IMR-90 (cell line): ENCODE results near the gene UGGT1. TPM values are rescaled to one million over a fixed set of nuclear protein-coding genes. Genes with fewer than 3 reads are reported as not detected.

Experiments
- ATAC-seq: fragments of 200-7000 bp; cut with Tn5 transposase; 2 replicates; pipeline ENCODE4 v1.9.1; 2020; ENCODE audit warnings: low read depth, mild to moderate bottlenecking, moderate library complexity
- BruUV-seq: library from RNA; stranded (reverse); fragments of 400-500 nt; replicated peaks from 2 replicates; lab custom pipeline; 2021; lab: Mats Ljungman, UMichigan
- CTCF ChIA-PET: fragments of 300-600 bp; formaldehyde crosslinking; extraction: SDS; loops from one replicate; lab custom pipeline; 2021; ENCODE audit warnings: antibody characterized with exemption; lab: Yijun Ruan, JAX
- POLR2A ChIA-PET: fragments of 300-600 bp; sonication (Branson Sonifier 250); formaldehyde crosslinking; loops from one replicate; lab custom pipeline; 2022; ENCODE audit warnings: antibody characterized with exemption; ENCODE audit not compliant: unreplicated experiment; lab: Charles Lee
- DNase-seq: peaks from one replicate; pipeline ENCODE4 v3.0.0; 2013
- H2AFZ ChIP-seq: replicated peaks from 2 replicates; pipeline ENCODE3; 2013; ENCODE audit warnings: low read length, mild to moderate bottlenecking; ENCODE audit not compliant: poor library complexity
- H2AK5ac ChIP-seq: 2 replicates; pipeline ENCODE4 v1.6.1; 2013; ENCODE audit warnings: low read depth, low read length, inconsistent platforms
- H2AK9ac ChIP-seq: replicated peaks from 2 replicates; pipeline ENCODE3; 2013; ENCODE audit warnings: mild to moderate bottlenecking, low read depth, low read length, moderate library complexity; ENCODE audit not compliant: poor library complexity
- H2BK120ac ChIP-seq: 2 replicates; pipeline ENCODE4 v1.6.1; 2013; ENCODE audit warnings: low read depth, low read length, inconsistent platforms
- H2BK15ac ChIP-seq: 3 replicates; pipeline ENCODE4 v1.6.1; 2013; ENCODE audit warnings: low read depth, low read length, inconsistent platforms
- H2BK20ac ChIP-seq: 2 replicates; pipeline ENCODE4 v1.6.1; 2013; ENCODE audit warnings: low read depth, mild to moderate bottlenecking, inconsistent platforms, low read length, moderate library complexity
- H2BK5ac ChIP-seq: 2 replicates; pipeline ENCODE4 v1.6.1; 2013; ENCODE audit warnings: mild to moderate bottlenecking, low read depth, low read length, inconsistent platforms; ENCODE audit not compliant: poor library complexity, severe bottlenecking
- H3K14ac ChIP-seq: replicated peaks from 2 replicates; pipeline ENCODE4 v1.6.1; 2013; ENCODE audit warnings: low read depth, low read length, inconsistent platforms
- H3K18ac ChIP-seq: 2 replicates; pipeline ENCODE4 v1.6.1; 2013; ENCODE audit warnings: low read depth, low read length, control low read depth
- H3K23ac ChIP-seq: 2 replicates; pipeline ENCODE4 v1.6.1; 2013; ENCODE audit warnings: low read depth, low read length, inconsistent platforms
- H3K27ac ChIP-seq: 2 replicates; pipeline ENCODE4 v1.5.1; 2013; ENCODE audit warnings: mild to moderate bottlenecking, control low read depth, low read length; ENCODE audit not compliant: insufficient read depth
- H3K27me3 ChIP-seq: 2 replicates; pipeline ENCODE4 v1.6.1; 2013; ENCODE audit warnings: low read length; ENCODE audit not compliant: control insufficient read depth, insufficient read depth
- H3K36me3 ChIP-seq: 2 replicates; pipeline ENCODE4 v1.6.1; 2013; ENCODE audit warnings: low read length, mixed read lengths; ENCODE audit not compliant: control insufficient read depth, insufficient read depth
- H3K4ac ChIP-seq: 2 replicates; pipeline ENCODE4 v1.6.1; 2013; ENCODE audit warnings: low read depth, low read length, inconsistent platforms
- H3K4me1 ChIP-seq: 2 replicates; pipeline ENCODE4 v1.6.1; 2013; ENCODE audit warnings: low read length, mixed read lengths; ENCODE audit not compliant: control insufficient read depth, insufficient read depth
- H3K4me2 ChIP-seq: 2 replicates; pipeline ENCODE4 v1.6.1; 2013; ENCODE audit warnings: low read depth, mild to moderate bottlenecking, control low read depth, low read length, moderate library complexity
- H3K4me3 ChIP-seq: 2 replicates; pipeline ENCODE4 v1.5.1; 2013; ENCODE audit warnings: low read depth, mild to moderate bottlenecking, control low read depth, low read length, moderate library complexity; ENCODE audit not compliant: insufficient read depth
- H3K56ac ChIP-seq: 2 replicates; pipeline ENCODE4 v1.6.1; 2013; ENCODE audit warnings: low read length, inconsistent platforms; ENCODE audit not compliant: insufficient read depth; ENCODE audit errors: extremely low read depth
- H3K79me1 ChIP-seq, 2 experiments: 2 replicates each; pipeline ENCODE4 v1.6.1; 2013; ENCODE audit warnings: low read length in 2 of 2, inconsistent platforms in 1 of 2, low read depth in 1 of 2
- H3K9ac ChIP-seq: 2 replicates; pipeline ENCODE4 v1.6.1; 2013; ENCODE audit warnings: low read depth, low read length, control low read depth
- H3K9me1 ChIP-seq: 2 replicates; pipeline ENCODE4 v1.6.1; 2013; ENCODE audit warnings: low read length, inconsistent platforms; ENCODE audit not compliant: insufficient read depth
- H3K9me3 ChIP-seq: 2 replicates; pipeline ENCODE4 v1.6.1; 2013; ENCODE audit warnings: low read length; ENCODE audit not compliant: control insufficient read depth, insufficient read depth
- H4K20me1 ChIP-seq: 2 replicates; pipeline ENCODE4 v1.6.1; 2013; ENCODE audit warnings: low read length, inconsistent platforms; ENCODE audit not compliant: insufficient read depth
- H4K5ac ChIP-seq: 2 replicates; pipeline ENCODE4 v1.6.1; 2013; ENCODE audit warnings: mild to moderate bottlenecking, low read depth, low read length, control low read depth
- H4K8ac ChIP-seq, 2 experiments: 2 replicates each; pipeline ENCODE4 v1.6.1; 2013; ENCODE audit warnings: low read depth in 2 of 2, low read length in 2 of 2, control low read depth in 1 of 2, inconsistent platforms in 1 of 2
- H4K91ac ChIP-seq: 2 replicates; pipeline ENCODE4 v1.6.1; 2013; ENCODE audit warnings: low read depth, low read length, inconsistent platforms; ENCODE audit not compliant: insufficient read depth
- CEBPB ChIP-seq: IDR thresholded peaks from 2 replicates; pipeline ENCODE4 v1.6.1; 2012; ENCODE audit warnings: low read depth, low read length, improper control_type of control experiment
- FOS ChIP-seq: fragments of 150-350 bp; IDR thresholded peaks from 2 replicates; pipeline ENCODE4 v1.6.1; 2016; ENCODE audit warnings: low read depth, low read length
- MAFK ChIP-seq: IDR thresholded peaks from 2 replicates; pipeline ENCODE4 v1.6.1; 2012; ENCODE audit warnings: low read depth, low read length, improper control_type of control experiment
- MAZ ChIP-seq: IDR thresholded peaks from 2 replicates; pipeline ENCODE4 v1.6.1; 2012; ENCODE audit warnings: low read depth, mild to moderate bottlenecking, low read length, improper control_type of control experiment, moderate library complexity, borderline replicate concordance
- MXI1 ChIP-seq: IDR thresholded peaks from 2 replicates; pipeline ENCODE4 v1.6.1; 2012; ENCODE audit warnings: low read depth, mild to moderate bottlenecking, low read length, moderate library complexity, borderline replicate concordance
- NFE2L2 ChIP-seq: fragments of 150-350 bp; IDR thresholded peaks from 2 replicates; pipeline ENCODE4 v1.6.1; 2016; ENCODE audit warnings: low read depth, mild to moderate bottlenecking, low read length
- POLR2A ChIP-seq: IDR thresholded peaks from 2 replicates; pipeline ENCODE4 v1.6.1; 2012; ENCODE audit warnings: mild to moderate bottlenecking, low read depth, low read length
- RAD21 ChIP-seq: IDR thresholded peaks from 2 replicates; pipeline ENCODE4 v1.6.1; 2012; ENCODE audit warnings: low read length, improper control_type of control experiment
- RCOR1 ChIP-seq: IDR thresholded peaks from 2 replicates; pipeline ENCODE4 v1.6.1; 2012; ENCODE audit warnings: mild to moderate bottlenecking, low read length, improper control_type of control experiment; ENCODE audit not compliant: insufficient replicate concordance
- RFX5 ChIP-seq: IDR thresholded peaks from 2 replicates; pipeline ENCODE4 v1.8.0; 2012; ENCODE audit warnings: low read depth, mild to moderate bottlenecking, low read length, moderate library complexity
- SMC3 ChIP-seq: fragments of 150-350 bp; IDR thresholded peaks from 2 replicates; pipeline ENCODE4 v1.6.1; 2016; ENCODE audit warnings: low read depth, mild to moderate bottlenecking, antibody characterized with exemption, low read length, moderate library complexity
- WGBS, 2 experiments: methylation state at CpG; one replicate each; pipeline versions ENCODE4 v1.1.5 to v1.1.7; 2013; ENCODE audit warnings: missing lambda C conversion rate in 2 of 2; ENCODE audit not compliant: insufficient read length in 1 of 2; ENCODE audit errors: extremely low coverage in 2 of 2; 5-methylcytosine and 5-hydroxymethylcytosine counted together
- dilution Hi-C: fragments of 300-500 bp; cut with HindIII; formaldehyde crosslinking; loops from one replicate; pipeline ENCODE4 v1.14.3; 2018; ENCODE audit warnings: low sequenced_read_pairs; ENCODE audit not compliant: unreplicated experiment
- in situ Hi-C: fragments of 300-500 bp; cut with MboI; formaldehyde crosslinking; loops from 3 replicates; pipeline ENCODE4 v1.14.3; 2019; ENCODE audit warnings: low sequenced_read_pairs, inconsistent platforms, mixed read lengths
- intact Hi-C: fragments of 100-400 bp; cut with micrococcal nuclease; formaldehyde crosslinking; loops from 2 replicates; pipeline ENCODE4 v1.10.0; 2022
- polyA plus RNA-seq, 3 experiments: library from polyadenylated mRNA; depleted of rRNA; stranded (reverse); fragments of >200 nt; gene quantifications; 2 replicates each; pipeline ENCODE4 v1.2.3, GENCODE V29; 2012; ENCODE audit warnings: low replicate concordance in 1 of 3
- total RNA-seq: library from RNA; depleted of rRNA; stranded (reverse); fragments of >200 nt; gene quantifications from 2 replicates; pipeline ENCODE4 v1.2.3, GENCODE V29; 2012
- TF ChIP-seq, protein P1 (sequence below): fragments of 150-350 bp; IDR thresholded peaks from 2 replicates; pipeline ENCODE4 v1.6.1; 2017; ENCODE audit warnings: mild to moderate bottlenecking, antibody characterized with exemption, low read length, low read depth
- TF ChIP-seq, protein P2 (sequence below): conservative IDR thresholded peaks from 2 replicates; pipeline ENCODE4 v1.5.1; 2012; ENCODE audit warnings: mild to moderate bottlenecking, low read depth, low read length, improper control_type of control experiment
- TF ChIP-seq, protein P3 (sequence below): fragments of 150-350 bp; IDR thresholded peaks from 2 replicates; pipeline ENCODE4 v1.6.1; 2016; ENCODE audit warnings: low read depth, mild to moderate bottlenecking, low read length, moderate library complexity, borderline replicate concordance

UGGT1 gene
- total and polyA plus RNA-seq, 2 of the 4 experiments (the other 2 are of a cell fraction) = 26.1 to 71.3 TPM

DNA sequence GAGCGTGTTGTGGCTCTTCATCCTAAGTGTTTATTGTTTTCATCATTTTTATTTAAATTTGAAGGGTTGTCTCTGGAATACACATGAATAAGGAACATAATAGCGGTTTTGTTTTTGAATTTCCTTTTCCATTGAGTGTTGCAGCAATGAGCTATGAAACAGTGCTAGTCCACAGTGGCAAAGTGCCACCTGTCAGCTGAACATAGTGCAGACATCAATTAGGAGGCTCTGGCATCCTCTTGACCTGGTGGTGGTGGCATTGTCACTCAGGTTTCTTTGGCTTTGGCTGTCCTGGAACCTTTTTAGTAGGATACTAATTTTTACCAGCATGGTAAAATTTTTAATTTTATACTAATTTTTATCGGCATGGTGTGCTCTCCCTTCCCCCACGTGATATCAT is 63.2 kb downstream of the UGGT1 start:
- POLR2A ChIA-PET = no interaction called here
- no peak overlapping the region for H3K23ac ChIP-seq

More for the DNA sequence above, 63.2 kb downstream of the UGGT1 start:
- 100% methylated on average over 1 of the region's 4 CpGs; no CpG with 5 or more reads in 1 of the 2 experiments for WGBS, 2 experiments
- Histone ChIP-seq H4K20me1 (no peaks in the 10 kb centered on the region), H3K9me3 (no peaks in the 10 kb centered on the region), H3K4ac (no peak overlapping the region), H3K4me2 (no peak overlapping the region), H2AFZ (no peak overlapping the region), H3K27me3 (no peaks in the 10 kb centered on the region), H2AK5ac (no peak overlapping the region), H3K9ac (no peak overlapping the region), H2BK5ac (no peak overlapping the region), H2AK9ac (no peak overlapping the region), H3K27ac (no peak overlapping the region), H3K56ac (no peak overlapping the region), H4K91ac (no peak overlapping the region), H2BK20ac (no peak overlapping the region), H3K9me1 (peaks cover 10% of the 10 kb centered on the region; the same call in 1 of the 2 replicates), H4K8ac (no peak overlapping the region), H3K4me3 (no peak overlapping the region), H2BK15ac (no peak overlapping the region), H2BK120ac (no peak overlapping the region), H3K79me1 (peaks cover 3 to 5% of the 10 kb centered on the region in 2 experiments; a peak in 1 of 4 replicates), H3K36me3 (peaks cover 13% of the 10 kb centered on the region), H4K5ac (no peak overlapping the region), H3K4me1 (0 out of 2 replicates have a peak, but pooled peaks cover 2% of the 10 kb centered on the region), H3K18ac (no peak overlapping the region), H3K14ac (no peak overlapping the region)
- no TSS peak for BruUV-seq
- CTCF ChIA-PET = interaction anchor here (0.6 kb wide), 1 partner anchor 388 kb away, joined by 4 read pairs; no protein-coding TSS in a partner anchor
- dilution Hi-C loops = no loop called here
- intact Hi-C loops = loop anchor here (5.0 kb wide), 1 partner anchor 42 kb away; no protein-coding TSS in a partner anchor
- ATAC-seq = no peak
- TF ChIP-seq FOS = no peak
- TF ChIP-seq RCOR1 = no peak
- TF ChIP-seq, protein P1, sequence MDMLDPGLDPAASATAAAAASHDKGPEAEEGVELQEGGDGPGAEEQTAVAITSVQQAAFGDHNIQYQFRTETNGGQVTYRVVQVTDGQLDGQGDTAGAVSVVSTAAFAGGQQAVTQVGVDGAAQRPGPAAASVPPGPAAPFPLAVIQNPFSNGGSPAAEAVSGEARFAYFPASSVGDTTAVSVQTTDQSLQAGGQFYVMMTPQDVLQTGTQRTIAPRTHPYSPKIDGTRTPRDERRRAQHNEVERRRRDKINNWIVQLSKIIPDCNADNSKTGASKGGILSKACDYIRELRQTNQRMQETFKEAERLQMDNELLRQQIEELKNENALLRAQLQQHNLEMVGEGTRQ = no peak
- TF ChIP-seq, protein P2, sequence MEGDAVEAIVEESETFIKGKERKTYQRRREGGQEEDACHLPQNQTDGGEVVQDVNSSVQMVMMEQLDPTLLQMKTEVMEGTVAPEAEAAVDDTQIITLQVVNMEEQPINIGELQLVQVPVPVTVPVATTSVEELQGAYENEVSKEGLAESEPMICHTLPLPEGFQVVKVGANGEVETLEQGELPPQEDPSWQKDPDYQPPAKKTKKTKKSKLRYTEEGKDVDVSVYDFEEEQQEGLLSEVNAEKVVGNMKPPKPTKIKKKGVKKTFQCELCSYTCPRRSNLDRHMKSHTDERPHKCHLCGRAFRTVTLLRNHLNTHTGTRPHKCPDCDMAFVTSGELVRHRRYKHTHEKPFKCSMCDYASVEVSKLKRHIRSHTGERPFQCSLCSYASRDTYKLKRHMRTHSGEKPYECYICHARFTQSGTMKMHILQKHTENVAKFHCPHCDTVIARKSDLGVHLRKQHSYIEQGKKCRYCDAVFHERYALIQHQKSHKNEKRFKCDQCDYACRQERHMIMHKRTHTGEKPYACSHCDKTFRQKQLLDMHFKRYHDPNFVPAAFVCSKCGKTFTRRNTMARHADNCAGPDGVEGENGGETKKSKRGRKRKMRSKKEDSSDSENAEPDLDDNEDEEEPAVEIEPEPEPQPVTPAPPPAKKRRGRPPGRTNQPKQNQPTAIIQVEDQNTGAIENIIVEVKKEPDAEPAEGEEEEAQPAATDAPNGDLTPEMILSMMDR = no peak
- TF ChIP-seq, protein P3, sequence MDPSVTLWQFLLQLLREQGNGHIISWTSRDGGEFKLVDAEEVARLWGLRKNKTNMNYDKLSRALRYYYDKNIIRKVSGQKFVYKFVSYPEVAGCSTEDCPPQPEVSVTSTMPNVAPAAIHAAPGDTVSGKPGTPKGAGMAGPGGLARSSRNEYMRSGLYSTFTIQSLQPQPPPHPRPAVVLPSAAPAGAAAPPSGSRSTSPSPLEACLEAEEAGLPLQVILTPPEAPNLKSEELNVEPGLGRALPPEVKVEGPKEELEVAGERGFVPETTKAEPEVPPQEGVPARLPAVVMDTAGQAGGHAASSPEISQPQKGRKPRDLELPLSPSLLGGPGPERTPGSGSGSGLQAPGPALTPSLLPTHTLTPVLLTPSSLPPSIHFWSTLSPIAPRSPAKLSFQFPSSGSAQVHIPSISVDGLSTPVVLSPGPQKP = no peak
- no peak for TF ChIP-seq CEBPB
- TF ChIP-seq MAFK = no peak
- no peak for TF ChIP-seq NFE2L2
- no peak for TF ChIP-seq RFX5
- TF ChIP-seq RAD21 = no peak
- no peak for TF ChIP-seq SMC3
- TF ChIP-seq POLR2A = no peak
- no peak for TF ChIP-seq MXI1
- TF ChIP-seq MAZ = no peak
- in situ Hi-C loops = loop anchor here (25.0 kb wide), 1 partner anchor 1708 kb away; no protein-coding TSS in a partner anchor
- no peak for DNase-seq
